HepG2 (cell line): ENCODE measurements around the gene ENGASE. TPM values are rescaled to one million over a fixed set of nuclear protein-coding genes. Genes with fewer than 3 reads are reported as not detected.
A peak's percentile ranks its signal among the peaks of the same experiment; 100 is the strongest.

Source experiments
- ATAC-seq: fragments of 200-7000 bp; cut with Tn5 transposase; 3 replicates; pipeline ENCODE4 v1.9.1; 2020; ENCODE audit warnings: mild to moderate bottlenecking, moderate library complexity
- BruUV-seq: library from RNA; stranded (reverse); fragments of 400-500 nt; replicated peaks from 2 replicates; lab custom pipeline; 2021; lab: Mats Ljungman, UMichigan
- CTCF ChIA-PET: fragments of 300-600 bp; formaldehyde crosslinking; extraction: SDS; loops from one replicate; lab custom pipeline; 2021; ENCODE audit warnings: low total read pairs, inconsistent platforms, low intra/inter-chr PET ratio; lab: Yijun Ruan, JAX
- POLR2A ChIA-PET: fragments of 350-600 bp; sonication (Branson Sonifier 250); formaldehyde crosslinking; loops from one replicate; lab custom pipeline; 2020; ENCODE audit warnings: antibody characterized with exemption, inconsistent platforms; lab: Yijun Ruan, JAX
- DNase-seq: peaks from one replicate; pipeline ENCODE4 v3.0.0-alpha.2; 2015; ENCODE audit warnings: low spot score
- FAIRE-seq: peaks from 3 replicates; lab custom pipeline; 2011; peaks lifted over from hg19 to GRCh38; lab: Jason Lieb, UNC
- H2AFZ ChIP-seq: one replicate; pipeline ENCODE4 v1.6.1; 2011; ENCODE audit warnings: low read length, inconsistent platforms
- H3K27ac ChIP-seq: fragments of 300-600 bp; 3 replicates; pipeline ENCODE4 v1.8.0; 2011; ENCODE audit warnings: mixed run types, mild to moderate bottlenecking, mixed read lengths, low read length, inconsistent platforms; ENCODE audit not compliant: insufficient read depth; ENCODE audit errors: extremely low read length
- H3K27me3 ChIP-seq, 2 experiments: fragments of 200-600 bp in 1 of 2; 2 replicates in 1 of 2; 3 replicates in 1 of 2; pipeline versions ENCODE4 v1.6.0 to v1.8.0; 2011; ENCODE audit warnings: low read length in 2 of 2, mild to moderate bottlenecking in 2 of 2, moderate library complexity in 2 of 2, inconsistent platforms in 1 of 2; ENCODE audit not compliant: insufficient read depth in 2 of 2, control insufficient read depth in 1 of 2
- H3K36me3 ChIP-seq, 2 experiments: fragments of 200-600 bp in 1 of 2; replicated peaks in 1 of 2; 2 replicates in 1 of 2; 3 replicates in 1 of 2; pipeline versions ENCODE4 v1.5.1 to v1.8.0; 2011; ENCODE audit warnings: low read length in 2 of 2, inconsistent platforms in 1 of 2; ENCODE audit not compliant: insufficient read depth in 2 of 2, control insufficient read depth in 1 of 2
- H3K4me1 ChIP-seq: 2 replicates; pipeline ENCODE4 v1.5.1; 2012; ENCODE audit warnings: low read length, inconsistent platforms; ENCODE audit not compliant: insufficient read depth
- H3K4me2 ChIP-seq: 2 replicates; pipeline ENCODE4 v1.6.0; 2011; ENCODE audit warnings: low read depth, low read length, inconsistent platforms
- H3K4me3 ChIP-seq, 3 experiments: fragments of 200-600 bp in 1 of 3; sonication (generic), shearing (Covaris generic) in 1 of 3; replicated peaks in 1 of 3; 2 replicates each; pipeline ENCODE4 v1.5.1; 2011 to 2016; ENCODE audit warnings: low read length in 3 of 3, inconsistent platforms in 2 of 3, low read depth in 2 of 3, mild to moderate bottlenecking in 2 of 3, control low read depth in 1 of 3, mixed read lengths in 1 of 3; ENCODE audit not compliant: insufficient read depth in 1 of 3
- H3K79me2 ChIP-seq: one replicate; pipeline ENCODE4 v1.6.1; 2011; ENCODE audit warnings: low read length, inconsistent platforms; ENCODE audit not compliant: insufficient read depth
- H3K9ac ChIP-seq: 2 replicates; pipeline ENCODE4 v1.6.0; 2011; ENCODE audit warnings: mild to moderate bottlenecking, low read depth, low read length, inconsistent platforms; ENCODE audit not compliant: insufficient read depth
- H3K9me3 ChIP-seq: 2 replicates; pipeline ENCODE4 v1.5.1; 2012; ENCODE audit warnings: mild to moderate bottlenecking, low read length
- H4K20me1 ChIP-seq: 2 replicates; pipeline ENCODE4 v1.6.0; 2011; ENCODE audit warnings: inconsistent platforms, mild to moderate bottlenecking, low read length, moderate library complexity; ENCODE audit not compliant: insufficient read depth
- CHCHD3 ChIP-seq: sonication (generic); formaldehyde crosslinking; IDR thresholded peaks from 2 replicates; pipeline ENCODE4 v1.8.0; 2022; ENCODE audit warnings: mild to moderate bottlenecking, missing genetic modification reagents, moderate library complexity
- CREB1 ChIP-seq, 2 experiments: fragments of 450-650 bp in 1 of 2; IDR thresholded peaks; 2 replicates each; pipeline ENCODE4 v1.6.1; 2016 to 2017; ENCODE audit warnings: control low read depth in 1 of 2, mild to moderate bottlenecking in 1 of 2, missing compliant biosample characterization in 1 of 2, missing genetic modification characterization in 1 of 2
- GABPA ChIP-seq, 2 experiments: IDR thresholded peaks; 2 replicates each; pipeline ENCODE4 v1.6.1; 2011 to 2016; ENCODE audit warnings: low read depth in 2 of 2, low read length in 1 of 2, missing biosample characterization in 1 of 2, missing genetic modification characterization in 1 of 2
- NONO ChIP-seq, 2 experiments: fragments of 450-650 bp in 1 of 2; sonication (generic) in 1 of 2; formaldehyde crosslinking in 1 of 2; IDR thresholded peaks in 1 of 2; conservative IDR thresholded peaks in 1 of 2; 2 replicates each; pipeline versions ENCODE4 v1.6.1 to v1.8.0; 2017 to 2022; ENCODE audit warnings: mild to moderate bottlenecking in 1 of 2, missing genetic modification reagents in 1 of 2, moderate library complexity in 1 of 2
- NRL ChIP-seq: sonication (generic); formaldehyde crosslinking; IDR thresholded peaks from 2 replicates; pipeline ENCODE4 v1.5.0; 2020; ENCODE audit warnings: missing genetic modification reagents, mild to moderate bottlenecking, moderate library complexity, borderline replicate concordance
- ZFYVE20 ChIP-seq: sonication (generic); formaldehyde crosslinking; IDR thresholded peaks from 2 replicates; pipeline ENCODE4 v1.8.0; 2023; ENCODE audit warnings: low read depth, mild to moderate bottlenecking, moderate library complexity, missing genetic modification reagents, borderline replicate concordance
- ZNF263 ChIP-seq: sonication (generic); formaldehyde crosslinking; IDR thresholded peaks from 2 replicates; pipeline ENCODE4 v1.4.0; 2020; ENCODE audit warnings: missing genetic modification reagents
- WGBS: methylation state at CpG from one replicate; pipeline ENCODE4 v1.1.6; 2017; ENCODE audit warnings: low lambda C conversion rate; 5-methylcytosine and 5-hydroxymethylcytosine counted together
- in situ Hi-C: cut with HindIII; loops from 2 replicates; pipeline ENCODE4 v1.10.0; 2017; ENCODE audit warnings: low pct_unique_long_range_greater_than_20kb; ENCODE audit not compliant: extremely low pct_ligation_motif_present
- intact Hi-C: fragments of 100-400 bp; cut with micrococcal nuclease; formaldehyde crosslinking; loops from one replicate; pipeline ENCODE4 v1.10.0; 2022; ENCODE audit not compliant: unreplicated experiment
- polyA plus RNA-seq, 8 experiments: library from polyadenylated mRNA; depleted of rRNA in 3 of 8; stranded (reverse) in 7 of 8; unstranded in 1 of 8; fragments of >200 nt; fragmentation: Illumina TruSeq in 4 of 8; extraction: Trizol in 4 of 8; gene quantifications; 2 replicates each; pipeline versions ENCODE4 v1.2.1 to v1.2.3, GENCODE V29; 2011 to 2016; ENCODE audit warnings: low read depth in 4 of 8, missing spikeins in 1 of 8, mixed read lengths in 1 of 8; ENCODE audit not compliant: insufficient read depth in 1 of 8
- total RNA-seq, 5 experiments: library from RNA; depleted of rRNA; stranded (reverse); fragments of >200 nt; fragmentation: Illumina TruSeq; extraction: Trizol; gene quantifications; 2 replicates each; pipeline ENCODE4 v1.2.3, GENCODE V29; 2016; ENCODE audit warnings: low read depth in 1 of 5
- TF ChIP-seq, protein P1 (sequence below): sonication (generic); formaldehyde crosslinking; IDR thresholded peaks from 2 replicates; pipeline ENCODE4 v1.5.0; 2020; ENCODE audit warnings: missing genetic modification reagents, mild to moderate bottlenecking, borderline replicate concordance
- TF ChIP-seq, protein P2 (sequence below): sonication (generic); formaldehyde crosslinking; IDR thresholded peaks from 2 replicates; pipeline ENCODE4 v1.4.0; 2020; ENCODE audit warnings: missing genetic modification reagents, borderline replicate concordance

ENGASE gene
- total and polyA plus RNA-seq, 2 of the 13 experiments (the other 11 are each of a cell fraction or from before 2014, with no cell fraction given): 10.6 to 18.1 TPM

DNA sequence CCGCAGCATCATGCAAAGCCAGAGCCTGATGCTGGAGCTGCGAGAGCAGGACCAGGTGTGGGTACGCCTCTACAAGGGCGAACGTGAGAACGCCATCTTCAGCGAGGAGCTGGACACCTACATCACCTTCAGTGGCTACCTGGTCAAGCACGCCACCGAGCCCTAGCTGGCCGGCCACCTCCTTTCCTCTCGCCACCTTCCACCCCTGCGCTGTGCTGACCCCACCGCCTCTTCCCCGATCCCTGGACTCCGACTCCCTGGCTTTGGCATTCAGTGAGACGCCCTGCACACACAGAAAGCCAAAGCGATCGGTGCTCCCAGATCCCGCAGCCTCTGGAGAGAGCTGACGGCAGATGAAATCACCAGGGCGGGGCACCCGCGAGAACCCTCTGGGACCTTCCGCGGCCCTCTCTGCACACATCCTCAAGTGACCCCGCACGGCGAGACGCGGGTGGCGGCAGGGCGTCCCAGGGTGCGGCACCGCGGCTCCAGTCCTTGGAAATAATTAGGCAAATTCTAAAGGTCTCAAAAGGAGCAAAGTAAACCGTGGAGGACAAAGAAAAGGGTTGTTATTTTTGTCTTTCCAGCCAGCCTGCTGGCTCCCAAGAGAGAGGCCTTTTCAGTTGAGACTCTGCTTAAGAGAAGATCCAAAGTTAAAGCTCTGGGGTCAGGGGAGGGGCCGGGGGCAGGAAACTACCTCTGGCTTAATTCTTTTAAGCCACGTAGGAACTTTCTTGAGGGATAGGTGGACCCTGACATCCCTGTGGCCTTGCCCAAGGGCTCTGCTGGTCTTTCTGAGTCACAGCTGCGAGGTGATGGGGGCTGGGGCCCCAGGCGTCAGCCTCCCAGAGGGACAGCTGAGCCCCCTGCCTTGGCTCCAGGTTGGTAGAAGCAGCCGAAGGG is 26.4 kb upstream of the ENGASE start:
- no peaks in the 10 kb centered on the region for H3K79me2 ChIP-seq
- ChIA-PET CTCF (no interaction called here), POLR2A (interaction anchor here (0.5 to 3.9 kb wide), 3 partner anchors 12 to 26 kb away, joined by 4 to 22 read pairs (median 11); partner anchors contain the start of gene ENGASE)
- BruUV-seq: no TSS peak
- in situ Hi-C loops (loop anchor here (5.0 kb wide), 1 partner anchor 34 kb away; no protein-coding TSS in a partner anchor), intact Hi-C loops (no loop called here)
- H4K20me1 ChIP-seq: no peaks in the 10 kb centered on the region; the same call in 1 of the 2 replicates
- H3K9ac ChIP-seq: no peak overlapping the region
- no peak for FAIRE-seq
- H3K9me3 ChIP-seq: peaks cover under 1% of the 10 kb centered on the region; the same call in 1 of the 2 replicates
- peaks cover 29% of the 10 kb centered on the region for H3K4me1 ChIP-seq
- peak; percentile 19 for ATAC-seq
- DNase-seq: no peak
- H3K27me3 ChIP-seq: peaks cover 21 to 74% of the 10 kb centered on the region in 2 experiments
- H3K4me2 ChIP-seq: no peak overlapping the region
- peak overlapping the region in 1 of 3 experiments; percentile 13; a peak in 1 of 6 replicates for H3K4me3 ChIP-seq
- no peak overlapping the region for H3K27ac ChIP-seq
- no peaks in the 10 kb centered on the region for H3K36me3 ChIP-seq
- TF ChIP-seq ZNF263 (CRISPR knock-in tag) (peak; percentile 64; the same call in 1 of the 2 replicates), GABPA (IDR thresholded peaks at IDR 0.05; ENCODE audit: low read depth, low read length) (no peak), GABPA (CRISPR knock-in tag; IDR thresholded peaks at IDR 0.05; ENCODE audit: low read depth) (no peak), CREB1 (IDR thresholded peaks at IDR 0.05) (no peak), CREB1 (CRISPR knock-in tag; IDR thresholded peaks at IDR 0.05) (no peak), NONO (IDR thresholded peaks at IDR 0.05) (no peak), NONO (CRISPR knock-in tag; conservative IDR thresholded peaks at IDR 0.05) (no peak), CHCHD3 (0 out of 2 replicates have a peak, but pooled peaks have one; percentile 65), ZFYVE20 (CRISPR knock-in tag) (0 out of 2 replicates have a peak, but pooled peaks have one; percentile 45), NRL (CRISPR knock-in tag) (peak; percentile 83; the same call in 1 of the 2 replicates)
- TF ChIP-seq, protein P1, sequence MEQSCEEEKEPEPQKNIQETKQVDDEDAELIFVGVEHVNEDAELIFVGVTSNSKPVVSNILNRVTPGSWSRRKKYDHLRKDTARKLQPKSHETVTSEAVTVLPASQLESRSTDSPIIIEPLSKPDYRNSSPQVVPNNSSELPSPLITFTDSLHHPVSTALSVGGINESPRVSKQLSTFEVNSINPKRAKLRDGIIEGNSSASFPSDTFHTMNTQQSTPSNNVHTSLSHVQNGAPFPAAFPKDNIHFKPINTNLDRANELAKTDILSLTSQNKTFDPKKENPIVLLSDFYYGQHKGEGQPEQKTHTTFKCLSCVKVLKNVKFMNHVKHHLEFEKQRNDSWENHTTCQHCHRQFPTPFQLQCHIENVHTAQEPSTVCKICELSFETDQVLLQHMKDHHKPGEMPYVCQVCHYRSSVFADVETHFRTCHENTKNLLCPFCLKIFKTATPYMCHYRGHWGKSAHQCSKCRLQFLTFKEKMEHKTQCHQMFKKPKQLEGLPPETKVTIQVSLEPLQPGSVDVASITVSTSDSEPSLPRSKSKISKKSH: 0 out of 2 replicates have a peak, but pooled peaks have one; percentile 53
- TF ChIP-seq, protein P2, sequence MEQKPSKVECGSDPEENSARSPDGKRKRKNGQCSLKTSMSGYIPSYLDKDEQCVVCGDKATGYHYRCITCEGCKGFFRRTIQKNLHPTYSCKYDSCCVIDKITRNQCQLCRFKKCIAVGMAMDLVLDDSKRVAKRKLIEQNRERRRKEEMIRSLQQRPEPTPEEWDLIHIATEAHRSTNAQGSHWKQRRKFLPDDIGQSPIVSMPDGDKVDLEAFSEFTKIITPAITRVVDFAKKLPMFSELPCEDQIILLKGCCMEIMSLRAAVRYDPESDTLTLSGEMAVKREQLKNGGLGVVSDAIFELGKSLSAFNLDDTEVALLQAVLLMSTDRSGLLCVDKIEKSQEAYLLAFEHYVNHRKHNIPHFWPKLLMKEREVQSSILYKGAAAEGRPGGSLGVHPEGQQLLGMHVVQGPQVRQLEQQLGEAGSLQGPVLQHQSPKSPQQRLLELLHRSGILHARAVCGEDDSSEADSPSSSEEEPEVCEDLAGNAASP (CRISPR knock-in tag): peak; percentile 57; the same call in 1 of the 2 replicates
- 29% methylated on average over 37 of the region's 41 CpGs for WGBS
- no peak overlapping the region for H2AFZ ChIP-seq
